IMR-90 (cell line): Measurements from ENCODE around the gene GAS5.

Experiments used
- POLR2A ChIP-seq: IDR thresholded peaks from 2 replicates; pipeline ENCODE4 v1.6.1; 2012; ENCODE audit warnings: mild to moderate bottlenecking, low read depth, low read length
- RAD21 ChIP-seq: IDR thresholded peaks from 2 replicates; pipeline ENCODE4 v1.6.1; 2012; ENCODE audit warnings: low read length, improper control_type of control experiment
- RFX5 ChIP-seq: IDR thresholded peaks from 2 replicates; pipeline ENCODE4 v1.8.0; 2012; ENCODE audit warnings: low read depth, mild to moderate bottlenecking, low read length, moderate library complexity
- USF2 ChIP-seq: fragments of 150-350 bp; IDR thresholded peaks from 2 replicates; pipeline ENCODE4 v1.6.1; 2017; ENCODE audit warnings: mild to moderate bottlenecking, antibody characterized with exemption, low read length, low read depth
- TF ChIP-seq, protein P1 (sequence below): conservative IDR thresholded peaks from 2 replicates; pipeline ENCODE4 v1.5.1; 2012; ENCODE audit warnings: mild to moderate bottlenecking, low read depth, low read length, improper control_type of control experiment
- TF ChIP-seq, protein P2 (sequence below): fragments of 150-350 bp; IDR thresholded peaks from 2 replicates; pipeline ENCODE4 v1.6.1; 2016; ENCODE audit warnings: low read depth, mild to moderate bottlenecking, low read length, moderate library complexity, borderline replicate concordance

GRCh38 chr1:173884701-173885100, 16.9 kb upstream of the GAS5 start:
- TF ChIP-seq, protein P1, sequence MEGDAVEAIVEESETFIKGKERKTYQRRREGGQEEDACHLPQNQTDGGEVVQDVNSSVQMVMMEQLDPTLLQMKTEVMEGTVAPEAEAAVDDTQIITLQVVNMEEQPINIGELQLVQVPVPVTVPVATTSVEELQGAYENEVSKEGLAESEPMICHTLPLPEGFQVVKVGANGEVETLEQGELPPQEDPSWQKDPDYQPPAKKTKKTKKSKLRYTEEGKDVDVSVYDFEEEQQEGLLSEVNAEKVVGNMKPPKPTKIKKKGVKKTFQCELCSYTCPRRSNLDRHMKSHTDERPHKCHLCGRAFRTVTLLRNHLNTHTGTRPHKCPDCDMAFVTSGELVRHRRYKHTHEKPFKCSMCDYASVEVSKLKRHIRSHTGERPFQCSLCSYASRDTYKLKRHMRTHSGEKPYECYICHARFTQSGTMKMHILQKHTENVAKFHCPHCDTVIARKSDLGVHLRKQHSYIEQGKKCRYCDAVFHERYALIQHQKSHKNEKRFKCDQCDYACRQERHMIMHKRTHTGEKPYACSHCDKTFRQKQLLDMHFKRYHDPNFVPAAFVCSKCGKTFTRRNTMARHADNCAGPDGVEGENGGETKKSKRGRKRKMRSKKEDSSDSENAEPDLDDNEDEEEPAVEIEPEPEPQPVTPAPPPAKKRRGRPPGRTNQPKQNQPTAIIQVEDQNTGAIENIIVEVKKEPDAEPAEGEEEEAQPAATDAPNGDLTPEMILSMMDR = no peak
- TF ChIP-seq USF2 (no peak), RFX5 (no peak), POLR2A (no peak), RAD21 (no peak)
- TF ChIP-seq, protein P2, sequence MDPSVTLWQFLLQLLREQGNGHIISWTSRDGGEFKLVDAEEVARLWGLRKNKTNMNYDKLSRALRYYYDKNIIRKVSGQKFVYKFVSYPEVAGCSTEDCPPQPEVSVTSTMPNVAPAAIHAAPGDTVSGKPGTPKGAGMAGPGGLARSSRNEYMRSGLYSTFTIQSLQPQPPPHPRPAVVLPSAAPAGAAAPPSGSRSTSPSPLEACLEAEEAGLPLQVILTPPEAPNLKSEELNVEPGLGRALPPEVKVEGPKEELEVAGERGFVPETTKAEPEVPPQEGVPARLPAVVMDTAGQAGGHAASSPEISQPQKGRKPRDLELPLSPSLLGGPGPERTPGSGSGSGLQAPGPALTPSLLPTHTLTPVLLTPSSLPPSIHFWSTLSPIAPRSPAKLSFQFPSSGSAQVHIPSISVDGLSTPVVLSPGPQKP = no peak
